Gastroesophageal sphincter (tissue), 4 donors: ENCODE data around the gene BICC1. TPM values are rescaled to one million over a fixed set of nuclear protein-coding genes. Genes with fewer than 3 reads are reported as not detected.

Experiments used
- ATAC-seq: fragments of 150-250 bp; one replicate; pipeline ENCODE4 v1.9.1; 2016; ENCODE audit warnings: mild to moderate bottlenecking, moderate library complexity
- H3K27ac ChIP-seq, 4 donors: fragments of 200-600 bp; sonication (generic) in 3 of 4; 1 replicate in 3 of 4; 2 replicates in 1 of 4; pipeline ENCODE4 v1.5.1; 2016 to 2019
- H3K27me3 ChIP-seq: fragments of 200-600 bp; sonication (generic); one replicate; pipeline ENCODE4 v1.5.1; 2019
- H3K36me3 ChIP-seq, 2 donors: fragments of 200-600 bp; sonication (generic); one replicate each; pipeline ENCODE4 v1.5.1; 2019; ENCODE audit warnings: control low read depth in 1 of 2
- H3K4me1 ChIP-seq, 3 donors: fragments of 200-600 bp; sonication (generic); 1 replicate in 2 of 3; 2 replicates in 1 of 3; pipeline ENCODE4 v1.5.1; 2016 to 2019; ENCODE audit warnings: control low read depth in 2 of 3
- H3K4me3 ChIP-seq, 2 donors: fragments of 200-600 bp; sonication (generic); one replicate each; pipeline ENCODE4 v1.5.1; 2019; ENCODE audit warnings: mild to moderate bottlenecking in 1 of 2, moderate library complexity in 1 of 2
- H3K9me3 ChIP-seq, 3 donors: fragments of 200-600 bp; sonication (generic); one replicate each; pipeline ENCODE4 v1.5.1; 2017 to 2019; ENCODE audit warnings: control low read depth in 2 of 3
- EP300 ChIP-seq: sonication (generic); formaldehyde crosslinking; IDR thresholded peaks from one replicate; pipeline ENCODE4 v1.6.1; 2017; ENCODE audit warnings: antibody characterized with exemption, mild to moderate bottlenecking
- POLR2A ChIP-seq, 2 donors: fragments of 450-650 bp; IDR thresholded peaks; one replicate each; pipeline ENCODE4 v1.6.1; 2017; ENCODE audit warnings: antibody characterized with exemption in 2 of 2, mild to moderate bottlenecking in 2 of 2, moderate library complexity in 1 of 2
- POLR2AphosphoS5 ChIP-seq: sonication (generic); formaldehyde crosslinking; IDR thresholded peaks from one replicate; pipeline ENCODE4 v1.6.1; 2017; ENCODE audit warnings: antibody characterized with exemption
- WGBS, 2 donors: methylation state at CpG; one replicate each; pipeline ENCODE4 v1.1.5; 2018; ENCODE audit warnings: low coverage in 1 of 2; 5-methylcytosine and 5-hydroxymethylcytosine counted together
- total RNA-seq, 4 donors: library from RNA; depleted of rRNA; stranded (reverse); fragments of >200 nt; gene quantifications; one replicate each; pipeline ENCODE4 v1.1.0, GENCODE V29; 2016
- TF ChIP-seq, protein P1 (sequence below), 4 experiments: fragments of 200-600 bp in 2 of 4; fragments of 450-650 bp in 2 of 4; sonication (generic) in 1 of 4; IDR thresholded peaks; one replicate each; pipeline ENCODE4 v1.5.1; 2017 to 2019; ENCODE audit warnings: antibody characterized with exemption in 4 of 4, mild to moderate bottlenecking in 2 of 4, moderate library complexity in 2 of 4

BICC1 gene
- total RNA-seq, 4 donors from 2014 or later: 18.6 to 27.8 (median 22.5) TPM

DNA sequence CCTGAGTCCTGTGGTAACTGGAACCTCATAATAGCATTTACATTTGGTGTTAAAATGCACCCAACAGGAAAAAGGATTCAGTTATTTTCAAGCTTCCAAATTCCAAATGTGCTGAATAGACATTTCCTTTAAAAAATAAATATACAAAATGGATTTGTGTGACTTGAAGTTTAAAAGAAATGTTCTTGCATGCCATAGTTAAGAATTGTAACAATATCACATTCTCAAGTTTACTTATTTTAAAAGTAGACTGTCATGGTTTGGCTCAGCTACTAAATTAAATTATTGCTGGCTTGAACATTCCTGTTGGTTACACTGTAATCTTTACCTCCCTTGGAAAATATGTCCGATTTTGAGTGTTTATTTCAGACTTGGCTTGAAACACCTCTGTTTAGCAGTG is 31.5 kb downstream of the BICC1 start:
- WGBS, 2 donors: 15 to 43% methylated on average over 1 of the region's 1 CpG
- H3K4me1 ChIP-seq: peaks cover 0 to 12% (median 0%) of the 10 kb centered on the region in 3 donors
- ATAC-seq: no peak

DNA sequence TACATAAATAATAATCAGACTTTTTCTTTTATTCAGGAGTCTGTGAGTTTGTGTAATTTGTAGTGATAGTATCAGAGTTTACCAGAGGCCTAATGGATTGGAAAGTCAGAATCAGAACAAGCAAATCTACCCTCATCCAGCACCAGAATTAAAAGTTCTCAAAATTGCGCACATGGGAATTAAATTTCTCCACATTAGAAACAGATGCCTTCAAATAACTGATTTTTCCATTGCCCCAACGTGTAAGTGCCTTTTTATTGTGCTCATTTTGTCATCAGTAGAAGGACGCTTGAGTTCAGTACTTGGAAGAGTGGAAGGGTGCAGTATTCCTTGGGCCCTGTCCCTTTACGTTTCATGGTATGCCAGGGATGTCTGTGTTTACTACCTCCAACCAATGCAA is 32.8 kb downstream of the BICC1 start:
- Histone ChIP-seq H3K9me3 (peaks cover 0 to 2% (median 0%) of the 10 kb centered on the region in 3 donors), H3K4me3 (no peak overlapping the region), H3K27ac (no peak overlapping the region), H3K27me3 (no peaks in the 10 kb centered on the region), H3K4me1 (peaks cover 0 to 12% (median 0%) of the 10 kb centered on the region in 3 donors), H3K36me3 (no peaks in the 10 kb centered on the region)
- TF ChIP-seq POLR2A (IDR thresholded peaks at IDR 0.05) (no peak), POLR2AphosphoS5 (no peak), EP300 (no peak)
- TF ChIP-seq, protein P1, sequence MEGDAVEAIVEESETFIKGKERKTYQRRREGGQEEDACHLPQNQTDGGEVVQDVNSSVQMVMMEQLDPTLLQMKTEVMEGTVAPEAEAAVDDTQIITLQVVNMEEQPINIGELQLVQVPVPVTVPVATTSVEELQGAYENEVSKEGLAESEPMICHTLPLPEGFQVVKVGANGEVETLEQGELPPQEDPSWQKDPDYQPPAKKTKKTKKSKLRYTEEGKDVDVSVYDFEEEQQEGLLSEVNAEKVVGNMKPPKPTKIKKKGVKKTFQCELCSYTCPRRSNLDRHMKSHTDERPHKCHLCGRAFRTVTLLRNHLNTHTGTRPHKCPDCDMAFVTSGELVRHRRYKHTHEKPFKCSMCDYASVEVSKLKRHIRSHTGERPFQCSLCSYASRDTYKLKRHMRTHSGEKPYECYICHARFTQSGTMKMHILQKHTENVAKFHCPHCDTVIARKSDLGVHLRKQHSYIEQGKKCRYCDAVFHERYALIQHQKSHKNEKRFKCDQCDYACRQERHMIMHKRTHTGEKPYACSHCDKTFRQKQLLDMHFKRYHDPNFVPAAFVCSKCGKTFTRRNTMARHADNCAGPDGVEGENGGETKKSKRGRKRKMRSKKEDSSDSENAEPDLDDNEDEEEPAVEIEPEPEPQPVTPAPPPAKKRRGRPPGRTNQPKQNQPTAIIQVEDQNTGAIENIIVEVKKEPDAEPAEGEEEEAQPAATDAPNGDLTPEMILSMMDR (IDR thresholded peaks at IDR 0.05): no peak
- no peak for ATAC-seq
- 56 to 73% methylated on average over 3 to 4 of the region's 4 CpGs for WGBS, 2 donors

More for the DNA sequence above, 31.5 kb downstream of the BICC1 start:
- Histone ChIP-seq H3K27ac (no peak overlapping the region), H3K36me3 (no peaks in the 10 kb centered on the region), H3K9me3 (peaks cover 0 to 2% (median 0%) of the 10 kb centered on the region in 3 donors), H3K4me3 (no peak overlapping the region), H3K27me3 (no peaks in the 10 kb centered on the region)
- TF ChIP-seq, protein P1 (IDR thresholded peaks at IDR 0.05): no peak
- TF ChIP-seq POLR2AphosphoS5 (no peak), POLR2A (IDR thresholded peaks at IDR 0.05) (no peak), EP300 (no peak)

DNA sequence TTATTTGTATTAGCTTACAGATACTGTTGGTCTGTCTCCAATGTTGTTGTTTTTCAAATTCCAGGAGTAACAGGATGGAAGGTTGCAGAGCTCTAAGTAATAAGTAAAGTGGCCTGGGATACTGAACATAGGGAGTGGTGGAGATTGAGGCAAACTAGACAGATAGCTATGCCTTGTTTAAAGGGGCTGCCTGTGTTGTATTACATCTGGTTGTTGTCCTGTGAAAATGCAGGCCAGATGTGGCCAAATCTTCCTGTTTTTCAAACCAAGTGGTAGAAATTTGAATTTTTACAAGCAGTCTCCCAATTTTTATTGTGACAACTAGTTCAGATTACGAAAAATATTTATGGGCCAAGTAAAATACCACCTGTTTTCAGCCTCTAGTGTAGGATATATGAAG is 33.5 kb downstream of the BICC1 start:
- 64 to 71% methylated on average over 1 of the region's 1 CpG for WGBS, 2 donors
- no peak for ATAC-seq
- Histone ChIP-seq H3K27ac (no peak overlapping the region), H3K4me3 (no peak overlapping the region), H3K36me3 (no peaks in the 10 kb centered on the region), H3K9me3 (no peaks in the 10 kb centered on the region), H3K4me1 (peaks cover 0 to 12% (median 0%) of the 10 kb centered on the region in 3 donors), H3K27me3 (no peaks in the 10 kb centered on the region)
- TF ChIP-seq EP300 (no peak), POLR2AphosphoS5 (no peak), POLR2A (IDR thresholded peaks at IDR 0.05) (no peak)
- TF ChIP-seq, protein P1 (IDR thresholded peaks at IDR 0.05): no peak

DNA sequence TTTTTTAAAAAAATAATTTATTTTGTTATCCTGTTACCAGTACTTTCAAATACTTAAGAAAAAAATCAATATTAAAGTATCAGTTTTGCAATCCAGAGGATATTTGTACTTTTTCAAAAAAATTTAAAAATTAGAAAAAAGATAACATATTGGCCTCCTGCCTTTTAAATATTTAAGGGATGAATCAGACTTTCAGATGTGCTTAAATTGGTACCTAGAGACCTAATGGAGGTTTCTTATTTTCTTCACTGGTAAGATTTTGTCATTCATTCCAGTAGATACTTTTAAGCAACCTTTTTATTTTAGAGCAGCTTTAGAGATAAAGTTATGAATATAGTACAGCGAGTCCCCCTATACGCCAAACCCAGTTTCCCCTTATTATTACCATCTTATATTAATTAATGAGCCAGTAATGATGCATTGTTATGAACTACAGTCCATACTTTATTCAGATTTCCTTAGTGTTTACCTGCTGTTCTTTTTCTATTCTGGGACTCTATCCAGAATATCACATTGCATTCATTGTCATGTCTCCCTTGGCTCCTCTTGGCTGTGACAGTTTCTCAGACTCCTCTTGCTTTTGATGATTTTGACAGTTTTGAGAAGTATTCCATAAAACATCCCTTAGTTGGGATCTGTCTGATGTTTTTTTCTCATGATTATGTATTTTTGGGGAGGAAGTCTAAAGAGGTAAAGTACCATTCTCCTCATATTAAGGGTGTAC is 34.2 kb downstream of the BICC1 start:
- no peak for ATAC-seq
- TF ChIP-seq POLR2AphosphoS5: no peak
- TF ChIP-seq EP300: no peak
- no peak for TF ChIP-seq POLR2A (IDR thresholded peaks at IDR 0.05)
- TF ChIP-seq, protein P1 (IDR thresholded peaks at IDR 0.05): no peak
- whole genome bisulfite sequencing, 2 donors: 54 to 91% methylated on average over 2 of the region's 2 CpGs

DNA sequence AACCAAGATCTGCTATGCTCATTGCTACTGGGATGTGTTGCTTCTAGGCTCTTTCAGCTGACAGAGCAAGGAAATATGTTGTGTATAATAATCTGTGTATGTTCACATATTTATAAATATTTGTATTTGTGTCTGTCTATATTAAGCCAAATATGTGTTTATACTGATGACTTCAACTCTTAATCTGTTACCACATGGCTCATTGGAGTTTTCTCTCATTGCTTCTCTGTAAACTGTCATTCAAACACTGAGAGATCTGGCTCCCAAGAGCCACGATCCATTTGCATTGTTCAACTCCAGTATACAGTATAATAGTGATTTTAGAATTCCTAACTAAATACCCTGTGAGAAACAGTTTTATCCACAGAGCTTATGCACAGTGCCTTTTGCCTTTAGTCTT is 35.3 kb downstream of the BICC1 start:
- no peak for ATAC-seq
- Histone ChIP-seq H3K27ac (no peak overlapping the region), H3K27me3 (no peaks in the 10 kb centered on the region), H3K4me3 (no peak overlapping the region), H3K9me3 (no peaks in the 10 kb centered on the region), H3K4me1 (peaks cover 0 to 12% (median 0%) of the 10 kb centered on the region in 3 donors), H3K36me3 (no peaks in the 10 kb centered on the region)
- WGBS, 2 donors: 39 to 78% methylated on average over 1 of the region's 1 CpG
- TF ChIP-seq POLR2AphosphoS5 (no peak), POLR2A (IDR thresholded peaks at IDR 0.05) (no peak), EP300 (no peak)
- TF ChIP-seq, protein P1 (IDR thresholded peaks at IDR 0.05): no peak

More for the DNA sequence above, 34.2 kb downstream of the BICC1 start:
- H3K27me3 ChIP-seq: no peaks in the 10 kb centered on the region
- H3K36me3 ChIP-seq: no peaks in the 10 kb centered on the region
- no peaks in the 10 kb centered on the region for H3K9me3 ChIP-seq
- H3K27ac ChIP-seq: no peak overlapping the region
- H3K4me3 ChIP-seq: no peak overlapping the region
- peaks cover 0 to 12% (median 0%) of the 10 kb centered on the region in 3 donors for H3K4me1 ChIP-seq
